ENCODE measurements around the gene CAT. TPM values are rescaled to one million over a fixed set of nuclear protein-coding genes. Genes with fewer than 3 reads are reported as not detected.

CAT gene
- total RNA-seq, 4 donors from 2014 or later = 107 to 150 (median 128) TPM

DNA sequence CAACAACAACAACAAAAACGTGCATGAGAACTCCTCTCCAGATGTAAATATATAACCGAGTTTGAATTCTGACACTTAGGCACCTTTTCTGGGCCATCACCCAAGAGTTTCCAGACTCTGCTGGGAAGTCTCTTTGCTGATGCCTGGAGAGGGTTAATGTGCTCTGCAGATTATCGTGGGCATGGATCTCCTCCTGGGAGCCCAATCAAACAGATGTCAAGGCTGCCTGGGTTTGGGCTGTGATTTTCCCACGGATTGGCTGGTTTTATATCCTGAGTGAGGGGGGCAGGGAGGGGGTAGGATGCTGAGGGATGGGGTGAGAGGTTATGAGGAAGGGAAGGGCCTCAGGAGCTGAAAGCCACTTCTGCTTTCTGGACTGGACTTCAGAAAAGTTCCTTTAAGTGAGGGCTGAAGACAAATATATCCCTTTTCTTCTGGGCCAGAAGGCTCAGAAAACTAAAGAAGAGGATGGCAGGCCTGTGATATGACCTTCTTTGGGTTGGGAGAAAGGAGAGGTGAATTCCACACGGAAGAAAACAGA, 70.7 kb downstream of the CAT start:
- no peaks in the 10 kb centered on the region for H3K4me1 ChIP-seq
- ATAC-seq = no peak
- no peaks in the 10 kb centered on the region for H3K36me3 ChIP-seq
- no peaks in the 10 kb centered on the region for H3K27me3 ChIP-seq
- H3K27ac ChIP-seq = no peak overlapping the region
- no peak for DNase-seq
- TF ChIP-seq, protein P1, sequence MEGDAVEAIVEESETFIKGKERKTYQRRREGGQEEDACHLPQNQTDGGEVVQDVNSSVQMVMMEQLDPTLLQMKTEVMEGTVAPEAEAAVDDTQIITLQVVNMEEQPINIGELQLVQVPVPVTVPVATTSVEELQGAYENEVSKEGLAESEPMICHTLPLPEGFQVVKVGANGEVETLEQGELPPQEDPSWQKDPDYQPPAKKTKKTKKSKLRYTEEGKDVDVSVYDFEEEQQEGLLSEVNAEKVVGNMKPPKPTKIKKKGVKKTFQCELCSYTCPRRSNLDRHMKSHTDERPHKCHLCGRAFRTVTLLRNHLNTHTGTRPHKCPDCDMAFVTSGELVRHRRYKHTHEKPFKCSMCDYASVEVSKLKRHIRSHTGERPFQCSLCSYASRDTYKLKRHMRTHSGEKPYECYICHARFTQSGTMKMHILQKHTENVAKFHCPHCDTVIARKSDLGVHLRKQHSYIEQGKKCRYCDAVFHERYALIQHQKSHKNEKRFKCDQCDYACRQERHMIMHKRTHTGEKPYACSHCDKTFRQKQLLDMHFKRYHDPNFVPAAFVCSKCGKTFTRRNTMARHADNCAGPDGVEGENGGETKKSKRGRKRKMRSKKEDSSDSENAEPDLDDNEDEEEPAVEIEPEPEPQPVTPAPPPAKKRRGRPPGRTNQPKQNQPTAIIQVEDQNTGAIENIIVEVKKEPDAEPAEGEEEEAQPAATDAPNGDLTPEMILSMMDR (IDR thresholded peaks at IDR 0.05 in 4 of 5, conservative IDR thresholded peaks at IDR 0.05 in 1 of 5) = no peak
- TF ChIP-seq POLR2A (IDR thresholded peaks at IDR 0.05) = no peak
- H3K9me3 ChIP-seq = no peaks in the 10 kb centered on the region
- in situ Hi-C loops (cut with MboI; ENCODE audit: low sequenced_read_pairs in 4 of 4) (no loop called here), intact Hi-C loops (cut with DNase I; ENCODE audit: low total_unique reads) (no loop called here)
- no peak overlapping the region for H3K4me3 ChIP-seq

DNA sequence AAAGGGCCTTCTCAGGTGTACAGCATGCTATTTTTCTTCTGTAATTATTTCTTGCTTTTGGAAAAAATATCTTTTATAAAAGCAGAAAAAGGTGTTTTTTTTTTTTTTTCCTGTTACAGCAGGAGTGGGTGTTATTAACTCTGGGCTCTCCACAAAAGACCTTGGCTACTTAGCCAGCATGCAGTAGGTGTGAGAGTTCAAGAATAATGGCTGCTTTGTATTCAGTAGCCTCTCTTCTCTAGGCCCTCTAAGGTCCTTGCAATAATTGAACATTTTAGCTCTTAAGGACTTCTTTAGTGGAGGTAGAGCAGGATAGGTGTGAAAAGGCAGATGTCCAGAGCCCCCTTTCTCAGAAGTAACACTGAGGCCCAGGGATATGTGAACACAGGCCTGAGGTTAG, 71.5 kb downstream of the CAT start:
- intact Hi-C loops (cut with DNase I; ENCODE audit: low total_unique reads) = no loop called here
- no peak for DNase-seq

DNA sequence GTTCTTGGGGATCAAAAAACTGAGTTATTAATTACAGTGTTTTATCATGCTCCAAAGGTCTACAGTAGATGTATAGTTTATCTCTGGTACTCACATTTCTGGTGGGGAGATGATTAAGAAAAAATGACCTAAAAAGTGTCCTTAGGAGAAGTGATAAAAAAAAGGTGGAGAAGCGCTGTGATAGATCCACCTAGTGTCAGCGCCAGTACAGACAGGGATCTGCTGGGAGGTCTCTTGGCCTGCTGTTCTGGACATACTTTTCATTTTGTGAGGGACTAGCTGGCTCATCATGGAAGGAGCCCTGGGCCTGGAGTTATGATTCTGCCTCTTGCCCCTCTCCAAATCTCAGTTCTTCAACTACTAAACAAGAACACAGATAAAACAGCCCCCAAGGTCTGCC, 71.9 kb downstream of the CAT start:
- TF ChIP-seq, protein P1 (IDR thresholded peaks at IDR 0.05 in 4 of 5, conservative IDR thresholded peaks at IDR 0.05 in 1 of 5) = no peak
- no peak for TF ChIP-seq POLR2A (IDR thresholded peaks at IDR 0.05)
- no peaks in the 10 kb centered on the region for H3K36me3 ChIP-seq

More for the DNA sequence above, 71.5 kb downstream of the CAT start:
- Histone ChIP-seq H3K4me3 (no peak overlapping the region), H3K4me1 (no peaks in the 10 kb centered on the region), H3K27me3 (no peaks in the 10 kb centered on the region), H3K27ac (no peak overlapping the region), H3K36me3 (no peaks in the 10 kb centered on the region), H3K9me3 (no peaks in the 10 kb centered on the region)
- TF ChIP-seq, protein P1 (IDR thresholded peaks at IDR 0.05 in 4 of 5, conservative IDR thresholded peaks at IDR 0.05 in 1 of 5) = no peak
- TF ChIP-seq POLR2A (IDR thresholded peaks at IDR 0.05) = no peak
- in situ Hi-C loops (cut with MboI; ENCODE audit: low sequenced_read_pairs in 4 of 4) = no loop called here
- no peak for ATAC-seq

DNA sequence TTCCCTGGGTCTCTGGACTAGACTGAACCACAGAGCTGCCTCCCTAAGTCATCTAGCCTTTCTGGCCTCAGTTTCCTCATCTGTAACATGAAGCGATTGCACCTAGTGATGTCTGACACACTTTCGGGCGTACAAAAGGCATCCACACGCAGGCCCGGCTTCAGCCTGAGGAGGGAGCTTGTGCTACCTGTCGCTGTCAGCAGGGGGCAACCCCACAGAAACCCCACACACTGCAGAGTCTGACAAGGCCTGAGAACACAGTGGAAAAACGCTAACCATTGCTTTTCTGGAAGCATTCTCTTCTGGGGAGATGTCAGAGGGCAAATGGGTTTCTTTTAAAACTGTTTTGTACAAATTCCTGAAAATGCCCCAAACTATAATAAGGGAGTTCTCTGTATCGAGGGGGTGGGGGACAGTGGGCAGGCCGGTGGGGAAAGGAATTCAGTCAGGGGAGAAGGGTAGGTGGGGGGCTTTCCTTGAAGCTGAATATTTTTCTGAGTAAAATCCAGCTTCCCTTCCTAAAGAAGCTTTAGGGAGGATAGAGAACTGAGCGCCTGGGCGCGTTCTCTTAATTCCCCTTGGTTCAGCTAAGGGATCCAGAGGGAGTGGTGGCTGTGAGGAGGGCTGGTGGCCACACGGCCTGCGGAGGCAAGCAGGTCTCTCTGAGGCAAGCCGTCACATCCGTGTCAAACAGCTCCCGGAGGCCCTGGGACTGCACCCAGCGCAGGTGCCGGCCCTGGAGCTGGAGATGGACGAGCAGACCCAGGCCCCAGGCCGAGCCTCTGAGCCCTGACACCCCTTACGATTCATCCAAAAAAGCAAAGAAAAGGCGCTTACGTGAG, 74.3 kb downstream of the CAT start:
- Histone ChIP-seq H3K4me1 (no peaks in the 10 kb centered on the region), H3K36me3 (no peaks in the 10 kb centered on the region), H3K27me3 (no peaks in the 10 kb centered on the region), H3K4me3 (no peak overlapping the region), H3K9me3 (no peaks in the 10 kb centered on the region), H3K27ac (no peak overlapping the region)
- ATAC-seq = no peak
- intact Hi-C loops (cut with DNase I; ENCODE audit: low total_unique reads) = no loop called here
- peak in 1 of 2 donors; percentile 15 for DNase-seq
- in situ Hi-C loops (cut with MboI; ENCODE audit: low sequenced_read_pairs in 4 of 4) = no loop called here
- TF ChIP-seq, protein P1 (IDR thresholded peaks at IDR 0.05 in 4 of 5, conservative IDR thresholded peaks at IDR 0.05 in 1 of 5) = peak in 2 of 5 experiments; percentile 24 to 26
- TF ChIP-seq POLR2A (IDR thresholded peaks at IDR 0.05) = no peak

More for the DNA sequence above, 71.9 kb downstream of the CAT start:
- no peak for DNase-seq
- H3K27ac ChIP-seq = no peak overlapping the region
- H3K4me1 ChIP-seq = no peaks in the 10 kb centered on the region
- ATAC-seq = no peak
- no peaks in the 10 kb centered on the region for H3K27me3 ChIP-seq
- no peak overlapping the region for H3K4me3 ChIP-seq
- in situ Hi-C loops (cut with MboI; ENCODE audit: low sequenced_read_pairs in 4 of 4) = no loop called here
- H3K9me3 ChIP-seq = no peaks in the 10 kb centered on the region
- intact Hi-C loops (cut with DNase I; ENCODE audit: low total_unique reads) = no loop called here

Data from gastrocnemius medialis (tissue), 4 donors.